ENCODE results near the gene PACS1. TPM values are rescaled to one million over a fixed set of nuclear protein-coding genes. Genes with fewer than 3 reads are reported as not detected.

PACS1 gene
- polyA plus RNA-seq, 1 experiment, result 27.1 TPM

DNA sequence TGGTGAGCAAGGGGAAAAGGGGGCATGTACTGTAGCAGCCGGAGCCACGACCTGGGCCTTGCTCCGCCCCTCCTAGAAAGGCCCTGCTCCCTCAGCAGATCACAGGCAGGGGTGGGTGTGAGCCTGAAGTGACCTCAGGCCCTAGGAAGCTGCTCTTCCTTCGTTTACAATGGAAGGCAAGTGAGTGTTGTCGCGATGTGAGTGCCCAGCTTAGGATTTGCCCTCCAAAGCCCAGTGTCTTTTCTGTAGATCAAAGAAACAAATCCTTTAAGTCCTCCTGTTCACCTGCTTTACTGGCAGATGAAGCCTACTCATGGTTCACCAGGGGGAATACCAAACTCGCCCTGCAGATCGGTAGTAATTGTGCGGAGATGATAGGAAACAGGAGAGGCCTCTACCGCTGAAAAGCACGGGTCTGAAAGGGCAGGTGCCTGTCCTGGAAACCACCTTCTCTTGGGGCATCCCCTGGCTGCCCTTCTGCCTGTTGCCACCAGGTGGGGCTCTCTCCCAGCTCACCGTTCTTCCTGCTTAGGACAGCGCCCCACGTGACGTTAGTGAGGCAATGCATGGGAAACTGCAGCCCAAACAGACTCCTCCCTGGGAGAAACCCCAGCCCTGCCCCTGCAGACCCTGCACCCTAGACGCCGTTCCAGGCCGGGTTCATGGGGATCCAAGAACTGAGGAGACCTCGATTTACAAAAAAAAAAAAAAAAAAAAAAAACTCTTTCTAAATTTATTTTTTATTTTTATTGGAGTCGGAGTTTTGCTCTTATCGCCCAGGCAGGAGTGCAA lies 152.5 kb downstream of the PACS1 start:
- peak; percentile 100 for TF ChIP-seq CTCF (IDR thresholded peaks at IDR 0.05; ENCODE audit: low read depth, low read length)
- peak; percentile 75 for DNase-seq (ENCODE audit: low read depth, low spot score)
- Histone ChIP-seq H3K27ac (ENCODE audit: low read depth, low read length) (no peak overlapping the region), H3K27me3 (ENCODE audit: control insufficient read depth, insufficient read depth, low read length) (no peaks in the 10 kb centered on the region), H3K4me3 (ENCODE audit: low read depth, low read length) (no peak overlapping the region), H3K9me3 (ENCODE audit: control insufficient read depth, insufficient read depth, low read length) (no peaks in the 10 kb centered on the region)
- ChIA-PET POLR2A (interaction anchor here (0.6 to 1.3 kb wide), 4 partner anchors 46 to 151 kb away, joined by 3 to 8 read pairs (median 3); partner anchors contain the start of genes RAB1B and YIF1A), CTCF (interaction anchor here (0.6 to 3.1 kb wide), 52 partner anchors 9 to 852 kb away, joined by 3 to 16 read pairs (median 5); partner anchors contain the start of genes RNASEH2C, SF3B2 and YIF1A)

DNA sequence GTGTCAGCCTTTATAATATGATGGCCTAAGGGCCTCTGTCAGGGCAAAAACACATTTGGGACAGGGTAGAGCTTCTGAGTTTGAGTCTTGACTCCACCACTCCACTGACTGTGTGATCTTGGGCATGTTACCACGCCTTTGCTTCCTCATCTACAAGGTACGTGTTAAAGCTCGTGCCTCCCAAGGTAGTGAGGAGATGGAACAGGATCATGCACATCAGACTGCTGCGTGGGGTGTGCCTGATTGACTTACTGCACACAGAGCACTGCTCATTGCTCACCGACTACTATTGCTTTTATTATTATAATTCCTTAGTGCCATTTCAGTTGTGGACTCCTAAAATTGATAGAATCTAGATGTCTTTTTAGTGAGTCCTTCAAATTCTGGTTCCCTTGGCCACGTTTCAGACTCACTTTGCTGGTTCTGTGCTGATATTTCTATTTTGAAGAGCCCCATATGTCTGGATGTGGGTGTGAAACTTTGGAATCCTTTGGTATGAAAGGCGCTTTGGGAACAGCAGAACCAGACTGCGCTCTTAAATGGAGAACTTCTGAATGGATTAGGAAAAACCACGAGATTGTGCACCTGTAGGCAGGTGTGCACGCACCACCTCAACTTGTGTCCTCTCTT lies 154.3 kb downstream of the PACS1 start:
- ChIA-PET POLR2A (no interaction called here), CTCF (interaction anchor here (0.6 to 3.1 kb wide), 3 partner anchors 14 to 43 kb away, joined by 3 to 10 read pairs (median 5); no protein-coding TSS in a partner anchor)
- H3K27me3 ChIP-seq (ENCODE audit: control insufficient read depth, insufficient read depth, low read length), result no peaks in the 10 kb centered on the region
- no peak overlapping the region for H3K4me3 ChIP-seq (ENCODE audit: low read depth, low read length)
- TF ChIP-seq CTCF (IDR thresholded peaks at IDR 0.05; ENCODE audit: low read depth, low read length), result no peak
- no peak for DNase-seq (ENCODE audit: low read depth, low spot score)
- no peaks in the 10 kb centered on the region for H3K9me3 ChIP-seq (ENCODE audit: control insufficient read depth, insufficient read depth, low read length)
- H3K27ac ChIP-seq (ENCODE audit: low read depth, low read length), result no peak overlapping the region

DNA sequence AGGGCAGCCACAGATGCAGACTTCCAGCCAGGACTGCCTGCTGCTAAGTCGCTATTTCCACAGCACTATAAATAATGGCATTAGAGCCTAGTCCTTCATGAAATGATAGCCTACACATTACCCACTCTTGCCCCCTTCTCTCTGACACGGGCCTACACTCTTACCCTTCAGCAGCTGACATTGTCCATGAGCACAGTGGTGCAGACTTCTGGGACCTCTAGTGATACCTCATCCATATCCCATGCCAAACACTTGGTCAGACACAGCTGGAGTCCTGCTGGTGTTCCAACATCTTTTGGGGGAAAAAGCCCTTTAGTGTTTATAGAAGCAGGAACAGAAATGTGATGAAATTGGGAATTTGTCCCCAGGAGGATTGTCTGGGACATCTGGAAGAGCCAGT lies 155.0 kb downstream of the PACS1 start:
- CTCF ChIA-PET, result interaction anchor here (0.5 to 0.9 kb wide), 2 partner anchors 34 to 160 kb away, joined by 4 read pairs; no protein-coding TSS in a partner anchor
- POLR2A ChIA-PET, result no interaction called here
- Histone ChIP-seq H3K4me3 (ENCODE audit: low read depth, low read length) (no peak overlapping the region), H3K27me3 (ENCODE audit: control insufficient read depth, insufficient read depth, low read length) (no peaks in the 10 kb centered on the region), H3K27ac (ENCODE audit: low read depth, low read length) (no peak overlapping the region), H3K9me3 (ENCODE audit: control insufficient read depth, insufficient read depth, low read length) (no peaks in the 10 kb centered on the region)
- DNase-seq (ENCODE audit: low read depth, low spot score), result no peak
- no peak for TF ChIP-seq CTCF (IDR thresholded peaks at IDR 0.05; ENCODE audit: low read depth, low read length)

GRCh38 chr11:66226101-66226500 lies 156.0 kb downstream of the PACS1 start:
- Histone ChIP-seq H3K4me3 (ENCODE audit: low read depth, low read length) (no peak overlapping the region), H3K27me3 (ENCODE audit: control insufficient read depth, insufficient read depth, low read length) (no peaks in the 10 kb centered on the region), H3K27ac (ENCODE audit: low read depth, low read length) (no peak overlapping the region), H3K9me3 (ENCODE audit: control insufficient read depth, insufficient read depth, low read length) (no peaks in the 10 kb centered on the region)
- POLR2A ChIA-PET, result no interaction called here
- CTCF ChIA-PET, result no interaction called here
- DNase-seq (ENCODE audit: low read depth, low spot score), result no peak
- no peak for TF ChIP-seq CTCF (IDR thresholded peaks at IDR 0.05; ENCODE audit: low read depth, low read length)

- H3K27me3 ChIP-seq (ENCODE audit: control insufficient read depth, insufficient read depth, low read length), result no peaks in the 10 kb centered on the region
- TF ChIP-seq CTCF (IDR thresholded peaks at IDR 0.05; ENCODE audit: low read depth, low read length), result no peak
- CTCF ChIA-PET, result no interaction called here
- H3K27ac ChIP-seq (ENCODE audit: low read depth, low read length), result no peak overlapping the region
- no peak overlapping the region for H3K4me3 ChIP-seq (ENCODE audit: low read depth, low read length)
- POLR2A ChIA-PET, result no interaction called here
- no peak for DNase-seq (ENCODE audit: low read depth, low spot score)
- H3K9me3 ChIP-seq (ENCODE audit: control insufficient read depth, insufficient read depth, low read length), result no peaks in the 10 kb centered on the region
These were observed 157.6 kb downstream of the PACS1 start for GRCh38 chr11:66227700-66228099.

Measured in AG04450 (cell line).